HFFc6 (cell line): ENCODE data around the gene SSB. TPM values are rescaled to one million over a fixed set of nuclear protein-coding genes. Genes with fewer than 3 reads are reported as not detected.
"Not testable (repeated sequence)": the region's sequence is repeated elsewhere in the genome, so short reads cannot be mapped to it uniquely, and the experiment has no call there.

Experiments
- DNase-seq: peaks from one replicate; pipeline ENCODE4 v3.0.0-alpha.2; 2018
- H3K27ac Mint-ChIP-seq: 2 replicates; pipeline ENCODE4 v1.8.0; 2020; ENCODE audit warnings: mild to moderate bottlenecking, mixed read lengths
- H3K27me3 Mint-ChIP-seq: 2 replicates; pipeline ENCODE4 v1.8.0; 2021; ENCODE audit warnings: mild to moderate bottlenecking, moderate library complexity, mixed read lengths; ENCODE audit not compliant: insufficient read depth
- H3K36me3 Mint-ChIP-seq: 2 replicates; pipeline ENCODE4 v1.8.0; 2021; ENCODE audit warnings: low read depth, mixed read lengths
- H3K4me1 Mint-ChIP-seq: 2 replicates; pipeline ENCODE4 v1.8.0; 2020; ENCODE audit warnings: low read depth, mixed read lengths
- H3K4me3 Mint-ChIP-seq: 2 replicates; pipeline ENCODE4 v1.8.0; 2020; ENCODE audit warnings: mild to moderate bottlenecking, moderate library complexity, mixed read lengths
- H3K9me3 Mint-ChIP-seq: 2 replicates; pipeline ENCODE4 v1.8.0; 2020; ENCODE audit warnings: mild to moderate bottlenecking, mixed read lengths
- total RNA-seq, 6 experiments: library from RNA; stranded (reverse); fragmentation: NEBNext Ultra II Directional; extraction: Animal tissue kit (Norgen Biotek cat#: 25700); gene quantifications; 2 replicates in 1 of 6; 3 replicates in 5 of 6; pipeline ENCODE4 v1.2.3, GENCODE V29; 2021
- TF ChIP-seq, protein P1 (sequence below): fragments of 200-600 bp; sonication (generic); IDR thresholded peaks from 2 replicates; pipeline ENCODE4 v1.5.0; 2021; ENCODE audit warnings: antibody characterized with exemption, mild to moderate bottlenecking

Gene SSB
- total RNA-seq, 6 experiments from 2014 or later: 141 to 176 (median 160) TPM

DNA sequence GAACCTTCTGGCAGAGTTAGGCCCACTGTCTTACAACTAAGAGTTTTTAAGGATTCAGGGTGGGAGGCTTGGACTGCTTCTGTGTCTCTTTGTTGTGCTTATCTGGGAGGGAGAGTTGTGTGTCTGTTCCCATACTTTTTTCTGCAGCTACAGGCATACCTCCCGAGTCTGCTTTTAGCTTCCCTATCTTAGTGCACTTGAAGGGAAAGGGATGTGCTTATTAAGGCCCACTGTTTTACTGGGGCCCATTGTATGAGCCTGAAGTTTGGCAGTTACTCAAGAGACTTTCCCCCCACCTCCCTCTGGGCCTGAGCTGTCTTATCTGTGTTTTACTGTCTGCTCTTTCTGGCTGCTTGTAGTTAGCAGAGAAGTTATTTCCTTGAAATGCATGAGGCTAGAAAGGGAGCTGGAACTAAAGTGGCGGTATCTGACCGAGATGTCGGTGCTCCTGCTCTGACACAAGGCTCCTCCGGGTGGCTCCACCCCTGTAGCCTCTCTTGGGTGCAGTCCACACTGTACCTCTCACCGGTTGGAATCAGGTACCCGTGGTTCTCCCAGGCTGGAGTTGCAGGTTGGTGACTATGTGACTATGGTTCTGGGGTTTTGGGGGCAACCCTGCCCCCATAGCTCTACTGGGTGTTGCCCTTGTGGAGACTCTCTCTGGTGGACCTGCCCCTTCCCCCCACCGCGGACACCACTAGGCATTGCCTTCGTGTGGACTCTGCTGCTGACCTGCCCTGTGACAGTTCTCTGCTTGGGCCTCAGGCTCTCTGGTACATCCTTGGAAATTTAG, 41.5 kb downstream of the SSB start:
- no peaks in the 10 kb centered on the region for H3K9me3 Mint-ChIP-seq
- peaks cover 24% of the 10 kb centered on the region; the same call in 1 of the 2 replicates for H3K4me1 Mint-ChIP-seq
- no peak overlapping the region for H3K27ac Mint-ChIP-seq
- H3K36me3 Mint-ChIP-seq: peaks cover 15% of the 10 kb centered on the region
- H3K4me3 Mint-ChIP-seq: no peak overlapping the region
- TF ChIP-seq, protein P1, sequence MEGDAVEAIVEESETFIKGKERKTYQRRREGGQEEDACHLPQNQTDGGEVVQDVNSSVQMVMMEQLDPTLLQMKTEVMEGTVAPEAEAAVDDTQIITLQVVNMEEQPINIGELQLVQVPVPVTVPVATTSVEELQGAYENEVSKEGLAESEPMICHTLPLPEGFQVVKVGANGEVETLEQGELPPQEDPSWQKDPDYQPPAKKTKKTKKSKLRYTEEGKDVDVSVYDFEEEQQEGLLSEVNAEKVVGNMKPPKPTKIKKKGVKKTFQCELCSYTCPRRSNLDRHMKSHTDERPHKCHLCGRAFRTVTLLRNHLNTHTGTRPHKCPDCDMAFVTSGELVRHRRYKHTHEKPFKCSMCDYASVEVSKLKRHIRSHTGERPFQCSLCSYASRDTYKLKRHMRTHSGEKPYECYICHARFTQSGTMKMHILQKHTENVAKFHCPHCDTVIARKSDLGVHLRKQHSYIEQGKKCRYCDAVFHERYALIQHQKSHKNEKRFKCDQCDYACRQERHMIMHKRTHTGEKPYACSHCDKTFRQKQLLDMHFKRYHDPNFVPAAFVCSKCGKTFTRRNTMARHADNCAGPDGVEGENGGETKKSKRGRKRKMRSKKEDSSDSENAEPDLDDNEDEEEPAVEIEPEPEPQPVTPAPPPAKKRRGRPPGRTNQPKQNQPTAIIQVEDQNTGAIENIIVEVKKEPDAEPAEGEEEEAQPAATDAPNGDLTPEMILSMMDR: peak; percentile 18; the same call in 1 of the 2 replicates
- 0 out of 2 replicates have a peak, but pooled peaks cover 1% of the 10 kb centered on the region for H3K27me3 Mint-ChIP-seq
- no peak for DNase-seq

DNA sequence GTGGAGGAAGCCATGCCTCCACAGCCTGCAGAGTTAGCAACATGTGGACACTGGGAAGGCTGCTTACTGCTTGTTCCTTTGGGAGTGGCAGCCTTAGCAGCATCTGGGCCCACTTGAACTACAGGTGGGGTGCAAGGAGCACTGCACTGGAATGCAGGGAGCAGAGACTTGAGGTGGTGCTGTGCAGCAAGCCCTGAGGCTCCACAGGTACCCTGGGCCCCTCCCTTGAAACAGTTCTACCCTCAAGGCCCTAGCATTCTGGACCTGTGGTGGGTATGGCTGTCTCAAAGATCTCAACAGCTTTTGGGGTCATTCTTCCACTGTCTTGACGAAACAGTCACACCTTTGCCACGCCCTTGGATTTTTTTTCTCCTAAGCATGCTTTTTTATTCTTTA, 42.1 kb downstream of the SSB start:
- Mint-ChIP-seq H3K27ac (no peak overlapping the region), H3K4me1 (peaks cover 24% of the 10 kb centered on the region; the same call in 1 of the 2 replicates), H3K36me3 (peaks cover 15% of the 10 kb centered on the region)

DNA sequence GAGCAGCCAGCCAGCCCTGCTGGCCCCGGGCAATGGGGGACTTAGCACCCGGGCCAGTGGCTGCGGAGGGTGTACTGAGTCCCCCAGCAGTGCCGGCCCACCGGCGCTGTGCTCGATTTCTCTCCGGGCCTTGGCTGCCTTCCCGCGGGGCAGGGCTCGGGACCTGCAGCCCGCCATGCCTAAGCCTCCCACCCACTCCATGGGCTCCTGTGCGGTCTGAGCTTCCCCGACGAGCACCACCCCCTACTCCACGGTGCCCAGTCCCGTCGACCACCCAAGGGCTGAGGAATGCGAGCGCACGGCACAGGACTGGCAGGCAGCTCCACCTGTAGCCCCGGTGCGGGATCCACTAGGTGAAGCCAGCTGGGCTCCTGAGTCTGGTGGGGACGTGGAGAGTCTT, 43.0 kb downstream of the SSB start:
- H3K27me3 Mint-ChIP-seq, DNase-seq, H3K27ac Mint-ChIP-seq, H3K9me3 Mint-ChIP-seq, H3K4me3 Mint-ChIP-seq: not testable (repeated sequence)
- H3K4me1 Mint-ChIP-seq: peaks cover 24% of the 10 kb centered on the region; the same call in 1 of the 2 replicates
- peaks cover 15% of the 10 kb centered on the region for H3K36me3 Mint-ChIP-seq

More for the DNA sequence above, 42.1 kb downstream of the SSB start:
- 0 out of 2 replicates have a peak, but pooled peaks cover under 1% of the 10 kb centered on the region for H3K27me3 Mint-ChIP-seq
- H3K9me3 Mint-ChIP-seq: no peaks in the 10 kb centered on the region
- no peak for DNase-seq
- TF ChIP-seq, protein P1: no peak
- H3K4me3 Mint-ChIP-seq: no peak overlapping the region

DNA sequence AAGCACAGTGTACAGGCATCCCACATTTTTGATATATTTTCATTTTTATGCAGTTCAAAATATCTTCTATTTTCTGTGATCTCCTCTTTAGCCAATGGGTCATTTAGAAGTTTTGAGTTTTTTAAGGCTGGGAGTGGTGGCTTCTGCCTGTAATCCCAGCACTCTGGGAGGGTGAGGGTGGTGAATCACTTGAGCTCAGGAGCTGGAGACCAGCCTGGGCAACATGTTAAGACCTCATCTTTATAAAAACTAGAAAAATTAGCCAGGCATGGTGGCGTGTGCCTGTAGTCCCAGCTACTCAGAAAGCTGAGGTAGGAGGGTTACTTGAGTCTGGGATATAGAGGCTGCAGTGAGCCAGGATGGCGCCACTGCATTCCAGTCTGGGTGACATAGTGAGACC, 46.3 kb downstream of the SSB start:
- Mint-ChIP-seq H3K4me1 (peaks cover 12% of the 10 kb centered on the region), H3K4me3 (no peak overlapping the region), H3K27me3 (no peaks in the 10 kb centered on the region), H3K36me3 (peaks cover 24% of the 10 kb centered on the region), H3K9me3 (no peaks in the 10 kb centered on the region), H3K27ac (no peak overlapping the region)
- peak; percentile 1 for DNase-seq
- TF ChIP-seq, protein P1: no peak

DNA sequence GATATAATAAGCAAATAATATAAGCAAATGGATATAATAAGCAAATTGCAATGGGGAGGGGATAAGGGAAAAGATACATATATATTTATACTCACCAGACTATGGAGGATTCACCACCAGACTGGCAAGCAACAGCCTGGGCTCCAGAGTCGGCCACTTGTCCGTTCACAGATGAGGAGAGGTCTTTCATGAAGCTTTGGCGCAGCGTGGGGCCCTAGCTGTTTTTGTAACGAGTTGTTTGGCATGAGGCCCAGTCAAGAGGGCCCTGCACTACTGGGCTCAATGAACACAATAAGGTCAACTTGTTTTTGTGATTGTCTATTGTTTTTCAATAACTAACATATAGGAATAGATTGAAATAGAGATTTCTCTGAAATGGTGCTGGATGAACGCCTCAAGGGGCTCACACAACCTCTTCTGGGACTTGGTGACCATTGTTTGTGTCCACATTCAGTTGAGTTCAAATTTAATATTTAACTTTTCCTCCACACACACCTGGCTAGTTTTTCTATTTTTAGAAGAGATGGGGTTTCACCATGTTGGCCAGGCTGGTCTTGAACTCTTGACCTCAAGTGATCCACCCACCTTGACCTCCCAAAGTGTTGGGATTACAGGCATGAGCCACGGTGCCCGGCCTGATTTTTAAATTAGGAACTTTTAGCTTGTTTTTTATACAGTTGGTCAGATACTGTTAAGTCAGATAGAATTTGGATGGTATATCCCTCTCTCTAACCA, 50.5 kb downstream of the SSB start:
- H3K36me3 Mint-ChIP-seq: peaks cover 21% of the 10 kb centered on the region; the same call in 1 of the 2 replicates
- H3K27me3 Mint-ChIP-seq, DNase-seq, H3K4me3 Mint-ChIP-seq, H3K9me3 Mint-ChIP-seq, H3K27ac Mint-ChIP-seq: not testable (repeated sequence)
- H3K4me1 Mint-ChIP-seq: peaks cover 16% of the 10 kb centered on the region

DNA sequence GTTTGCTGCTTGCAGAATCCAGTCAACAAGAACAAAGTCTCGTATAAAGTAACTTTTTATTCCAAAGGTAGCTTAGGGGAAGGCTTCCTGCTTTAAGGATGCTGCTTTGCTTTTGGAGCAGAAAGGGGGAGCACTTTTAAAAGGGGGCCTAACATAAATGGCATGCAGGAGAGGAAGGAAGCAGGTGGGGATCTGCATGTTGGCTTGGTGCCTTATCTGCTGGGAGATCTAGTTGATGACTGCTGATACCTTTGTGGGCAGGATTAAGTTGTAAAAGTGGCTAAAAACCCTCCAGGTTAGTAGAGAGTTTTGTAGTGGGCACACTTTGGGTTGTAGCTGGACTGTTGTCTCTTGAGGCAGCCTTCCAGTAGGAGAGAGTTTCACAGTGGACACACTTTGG, 51.0 kb downstream of the SSB start:
- Mint-ChIP-seq H3K4me3 (no peak overlapping the region), H3K36me3 (peaks cover 18% of the 10 kb centered on the region; the same call in 1 of the 2 replicates), H3K27ac (no peak overlapping the region)

More for the DNA sequence above, 51.0 kb downstream of the SSB start:
- TF ChIP-seq, protein P1: no peak
- Mint-ChIP-seq H3K27me3 (no peaks in the 10 kb centered on the region), H3K4me1 (peaks cover 14% of the 10 kb centered on the region), H3K9me3 (no peaks in the 10 kb centered on the region)
- DNase-seq: no peak
